HL-60 (cell line): ENCODE results near the gene LOC101059915.

ENCODE experiments used
- CTCF ChIP-seq: IDR thresholded peaks from one replicate; pipeline ENCODE4 v1.5.1; 2011; ENCODE audit warnings: low read length, control low read depth, inconsistent platforms; ENCODE audit not compliant: insufficient read depth
- GABPA ChIP-seq: IDR thresholded peaks from 2 replicates; pipeline ENCODE4 v1.6.1; 2012; ENCODE audit warnings: low read depth
- POLR2AphosphoS5 ChIP-seq: IDR thresholded peaks from 2 replicates; pipeline ENCODE4 v1.6.1; 2012; ENCODE audit warnings: low read depth
- REST ChIP-seq: IDR thresholded peaks from 2 replicates; pipeline ENCODE4 v1.6.1; 2012; ENCODE audit warnings: low read depth; ENCODE audit not compliant: insufficient replicate concordance
- SPI1 ChIP-seq: IDR thresholded peaks from 2 replicates; pipeline ENCODE4 v1.6.1; 2012; ENCODE audit warnings: low read depth, mild to moderate bottlenecking, borderline replicate concordance

GRCh38 chrX:71671938-71672337 is 4.6 kb downstream of the LOC101059915 start:
- TF ChIP-seq CTCF = no peak
- TF ChIP-seq POLR2AphosphoS5 = no peak
- TF ChIP-seq REST = no peak
- no peak for TF ChIP-seq GABPA
- TF ChIP-seq SPI1 = no peak
